Measurements from ENCODE around the gene SLC12A6. TPM values are rescaled to one million over a fixed set of nuclear protein-coding genes. Genes with fewer than 3 reads are reported as not detected.
A peak's percentile ranks its signal among the peaks of the same experiment; 100 is the strongest.

SLC12A6 gene
- total RNA-seq, 1 experiment from 2014 or later, result 8.9 TPM

DNA sequence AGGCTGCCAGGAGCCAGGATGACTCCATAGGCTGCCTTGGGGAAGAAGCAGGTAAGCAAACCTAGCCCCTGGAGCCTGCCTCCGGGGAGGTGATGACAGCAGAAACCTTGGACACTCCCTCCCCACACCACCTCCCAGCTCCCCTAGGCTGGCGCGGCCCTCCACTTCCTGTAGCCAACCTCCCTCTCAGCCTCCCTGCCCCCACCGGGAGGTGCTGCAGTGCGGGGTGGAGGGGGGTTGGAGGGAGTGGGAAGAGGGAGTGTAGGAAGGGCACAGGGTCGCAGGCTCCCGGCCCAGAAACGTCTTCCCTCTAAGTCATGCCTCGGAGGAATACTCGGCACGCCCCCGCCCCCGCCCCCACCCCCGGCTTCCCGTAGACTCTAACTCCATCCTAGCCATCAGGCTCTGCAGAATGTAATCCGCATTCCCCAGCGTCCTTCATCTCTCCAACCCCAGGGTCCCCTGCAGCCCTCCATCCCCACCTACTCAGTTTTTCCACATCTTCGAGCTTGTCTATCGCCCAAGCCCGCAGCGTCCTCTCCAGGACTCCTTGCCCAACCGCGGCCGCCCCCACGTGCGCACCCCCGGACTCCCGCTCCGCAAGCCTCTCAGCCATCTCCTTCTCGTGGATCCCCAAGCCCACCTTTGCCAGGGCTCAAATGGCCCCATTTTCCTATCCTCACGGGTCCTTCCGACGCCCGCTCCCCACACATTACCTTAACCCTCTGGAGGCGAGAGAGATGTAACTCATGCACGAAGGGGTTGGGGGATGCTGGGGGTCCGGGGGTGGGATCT, 28.9 kb upstream of the SLC12A6 start:
- peaks cover 8% of the 10 kb centered on the region; the same call in 1 of the 2 replicates for H3K4me1 ChIP-seq
- Mint-ChIP-seq H3K36me3 (ENCODE audit: insufficient read depth, unreplicated experiment) (peaks cover 7% of the 10 kb centered on the region), H3K27ac (ENCODE audit: unreplicated experiment) (peak overlapping the region; percentile 56), H3K4me1 (ENCODE audit: low read depth, unreplicated experiment) (no peaks in the 10 kb centered on the region), H3K9me3 (ENCODE audit: unreplicated experiment) (no peaks in the 10 kb centered on the region), H3K27me3 (ENCODE audit: insufficient read depth, unreplicated experiment) (no peaks in the 10 kb centered on the region), H3K4me3 (ENCODE audit: unreplicated experiment) (peak overlapping the region; percentile 94)
- no TSS peak for BruUV-seq (replicated peaks)
- H3K36me3 ChIP-seq (ENCODE audit: control insufficient read depth, insufficient read depth, low read length), result no peaks in the 10 kb centered on the region
- ChIA-PET CTCF (interaction anchor here (0.6 to 2.1 kb wide), 10 partner anchors 8 to 305 kb away, joined by 3 to 14 read pairs (median 4); partner anchors contain the start of genes NOP10, NUTM1 and SLC12A6), POLR2A (interaction anchor here (0.5 to 1.5 kb wide), 4 partner anchors 23 to 71 kb away, joined by 3 to 5 read pairs (median 4); partner anchors contain the start of genes GOLGA8A and NUTM1)
- H3K9me3 ChIP-seq, result no peaks in the 10 kb centered on the region
- TF ChIP-seq, protein P1, sequence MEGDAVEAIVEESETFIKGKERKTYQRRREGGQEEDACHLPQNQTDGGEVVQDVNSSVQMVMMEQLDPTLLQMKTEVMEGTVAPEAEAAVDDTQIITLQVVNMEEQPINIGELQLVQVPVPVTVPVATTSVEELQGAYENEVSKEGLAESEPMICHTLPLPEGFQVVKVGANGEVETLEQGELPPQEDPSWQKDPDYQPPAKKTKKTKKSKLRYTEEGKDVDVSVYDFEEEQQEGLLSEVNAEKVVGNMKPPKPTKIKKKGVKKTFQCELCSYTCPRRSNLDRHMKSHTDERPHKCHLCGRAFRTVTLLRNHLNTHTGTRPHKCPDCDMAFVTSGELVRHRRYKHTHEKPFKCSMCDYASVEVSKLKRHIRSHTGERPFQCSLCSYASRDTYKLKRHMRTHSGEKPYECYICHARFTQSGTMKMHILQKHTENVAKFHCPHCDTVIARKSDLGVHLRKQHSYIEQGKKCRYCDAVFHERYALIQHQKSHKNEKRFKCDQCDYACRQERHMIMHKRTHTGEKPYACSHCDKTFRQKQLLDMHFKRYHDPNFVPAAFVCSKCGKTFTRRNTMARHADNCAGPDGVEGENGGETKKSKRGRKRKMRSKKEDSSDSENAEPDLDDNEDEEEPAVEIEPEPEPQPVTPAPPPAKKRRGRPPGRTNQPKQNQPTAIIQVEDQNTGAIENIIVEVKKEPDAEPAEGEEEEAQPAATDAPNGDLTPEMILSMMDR (IDR thresholded peaks at IDR 0.05; ENCODE audit: insufficient read depth in 1 of 2, low read depth in 1 of 2, low read length in 1 of 2, severe bottlenecking in 1 of 2, unreplicated experiment in 1 of 2), result no peak
- H3K4me3 ChIP-seq (ENCODE audit: low read depth, low read length), result peak overlapping the region; percentile 71
- DNase-seq, result peak; percentile 74 to 81
- H3K27me3 ChIP-seq (replicated peaks; ENCODE audit: control insufficient read depth, insufficient read depth, low read length), result no peaks in the 10 kb centered on the region
- intact Hi-C loops (cut with micrococcal nuclease; ENCODE audit: unreplicated experiment), result loop anchor here (1.0 to 5.0 kb wide), 7 partner anchors 23 to 304 kb away; partner anchors contain the start of genes EMC7, KATNBL1, NOP10 and NUTM1

DNA sequence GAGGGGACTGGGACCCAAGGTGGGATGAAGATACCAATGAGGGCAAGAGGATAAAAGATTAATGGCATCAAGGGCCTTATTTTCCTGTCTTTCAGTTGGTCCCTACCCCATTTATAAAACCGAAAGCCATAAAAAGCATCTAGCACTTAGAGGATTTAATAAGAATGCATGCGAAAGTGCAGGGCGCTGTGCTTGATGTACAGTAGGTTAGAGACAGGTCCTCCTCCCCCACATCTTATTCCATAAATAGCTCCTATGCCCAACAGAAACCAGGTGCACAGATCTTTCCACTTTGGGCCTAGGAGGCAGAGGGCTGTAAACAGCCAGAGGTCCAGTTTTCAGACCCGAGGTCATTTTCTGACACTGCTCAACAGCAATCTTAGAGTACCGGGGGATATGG, 28.3 kb upstream of the SLC12A6 start:
- peaks cover 6% of the 10 kb centered on the region for H3K4me1 Mint-ChIP-seq (ENCODE audit: low read depth, unreplicated experiment)
- peak overlapping the region; percentile 71 for H3K4me3 ChIP-seq (ENCODE audit: low read depth, low read length)
- no peaks in the 10 kb centered on the region for H3K27me3 ChIP-seq (replicated peaks; ENCODE audit: control insufficient read depth, insufficient read depth, low read length)
- intact Hi-C loops (cut with micrococcal nuclease; ENCODE audit: unreplicated experiment), result loop anchor here (2.0 to 5.0 kb wide), 2 partner anchors 219 to 264 kb away; partner anchors contain the start of genes EMC7 and PGBD4
- H3K9me3 ChIP-seq, result no peaks in the 10 kb centered on the region
- no peaks in the 10 kb centered on the region for H3K9me3 Mint-ChIP-seq (ENCODE audit: unreplicated experiment)
- H3K4me3 Mint-ChIP-seq (ENCODE audit: unreplicated experiment), result peak overlapping the region; percentile 94
- peak overlapping the region; percentile 56 for H3K27ac Mint-ChIP-seq (ENCODE audit: unreplicated experiment)
- H3K27me3 Mint-ChIP-seq (ENCODE audit: insufficient read depth, unreplicated experiment), result no peaks in the 10 kb centered on the region
- TF ChIP-seq, protein P1 (IDR thresholded peaks at IDR 0.05; ENCODE audit: insufficient read depth in 1 of 2, low read depth in 1 of 2, low read length in 1 of 2, severe bottlenecking in 1 of 2, unreplicated experiment in 1 of 2), result no peak
- no peaks in the 10 kb centered on the region for H3K36me3 ChIP-seq (ENCODE audit: control insufficient read depth, insufficient read depth, low read length)
- ChIA-PET CTCF (interaction anchor here (0.8 to 0.9 kb wide), 2 partner anchors 13 to 23 kb away, joined by 3 to 5 read pairs; partner anchors contain the start of genes NOP10 and NUTM1), POLR2A (interaction anchor here (0.8 kb wide), 2 partner anchors 27 to 72 kb away, joined by 3 to 4 read pairs; partner anchors contain the start of gene GOLGA8A)
- no peak for DNase-seq
- BruUV-seq (replicated peaks), result TSS peak; percentile 35
- peaks cover 8% of the 10 kb centered on the region; the same call in 1 of the 2 replicates for H3K4me1 ChIP-seq
- H3K36me3 Mint-ChIP-seq (ENCODE audit: insufficient read depth, unreplicated experiment), result peaks cover 12% of the 10 kb centered on the region

DNA sequence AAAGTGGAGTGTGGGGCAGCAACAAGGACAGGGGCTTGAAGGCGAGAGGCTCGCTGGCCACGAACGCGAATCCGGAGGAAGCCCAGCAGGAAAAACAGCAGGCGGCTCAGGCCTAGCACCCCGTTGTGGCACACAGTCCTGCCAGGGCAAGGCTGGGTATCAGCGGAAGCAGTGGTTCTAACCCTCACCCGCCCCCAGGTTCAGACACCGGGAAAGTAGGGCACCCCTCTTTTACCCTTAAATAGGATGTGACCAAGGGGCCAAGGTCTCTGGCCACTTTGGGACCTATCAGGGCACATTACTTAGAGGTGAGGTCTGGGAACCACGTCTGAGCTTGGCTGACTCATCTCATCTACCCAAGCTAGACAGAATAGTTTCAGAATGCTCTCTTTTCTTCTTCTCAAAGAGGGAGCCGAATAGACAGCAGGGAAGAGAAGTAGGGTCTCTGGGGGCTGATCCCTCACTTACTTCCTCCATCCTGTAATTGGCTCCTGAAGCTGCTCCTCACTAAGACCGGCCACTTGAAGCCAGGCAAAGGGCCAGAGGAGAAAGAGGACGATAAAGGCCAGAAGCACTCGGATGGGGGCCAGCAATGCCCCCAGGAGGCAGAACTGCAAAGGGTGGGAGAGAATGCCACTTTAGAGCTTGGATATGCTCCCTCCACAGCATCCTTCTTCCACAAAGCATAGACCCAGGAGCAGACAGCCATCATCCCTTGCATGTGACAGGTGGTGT, 27.7 kb upstream of the SLC12A6 start:
- intact Hi-C loops (cut with micrococcal nuclease; ENCODE audit: unreplicated experiment), result loop anchor here (5.0 kb wide), 1 partner anchor 263 kb away; the partner anchor contains the start of genes EMC7 and PGBD4
- peak overlapping the region; percentile 94 for H3K4me3 Mint-ChIP-seq (ENCODE audit: unreplicated experiment)
- H3K4me3 ChIP-seq (ENCODE audit: low read depth, low read length), result no peak overlapping the region
- H3K27me3 Mint-ChIP-seq (ENCODE audit: insufficient read depth, unreplicated experiment), result no peaks in the 10 kb centered on the region
- H3K36me3 Mint-ChIP-seq (ENCODE audit: insufficient read depth, unreplicated experiment), result peaks cover 17% of the 10 kb centered on the region
- peaks cover 10% of the 10 kb centered on the region for H3K4me1 Mint-ChIP-seq (ENCODE audit: low read depth, unreplicated experiment)
- peak overlapping the region; percentile 60 for H3K27ac Mint-ChIP-seq (ENCODE audit: unreplicated experiment)
- TF ChIP-seq, protein P1 (IDR thresholded peaks at IDR 0.05; ENCODE audit: insufficient read depth in 1 of 2, low read depth in 1 of 2, low read length in 1 of 2, severe bottlenecking in 1 of 2, unreplicated experiment in 1 of 2), result no peak
- ChIA-PET CTCF (no interaction called here), POLR2A (interaction anchor here (0.8 kb wide), 2 partner anchors 27 to 72 kb away, joined by 3 to 4 read pairs; partner anchors contain the start of gene GOLGA8A)
- H3K4me1 ChIP-seq, result peaks cover 13% of the 10 kb centered on the region
- no peak for DNase-seq
- H3K27me3 ChIP-seq (replicated peaks; ENCODE audit: control insufficient read depth, insufficient read depth, low read length), result no peaks in the 10 kb centered on the region
- no peaks in the 10 kb centered on the region for H3K9me3 ChIP-seq
- H3K36me3 ChIP-seq (ENCODE audit: control insufficient read depth, insufficient read depth, low read length), result no peaks in the 10 kb centered on the region
- H3K9me3 Mint-ChIP-seq (ENCODE audit: unreplicated experiment), result no peaks in the 10 kb centered on the region
- no TSS peak for BruUV-seq (replicated peaks)

All from Caco-2 (cell line).